NB4 (cell line): ENCODE measurements around the gene FAM53B.

Source experiments
- MYC ChIP-seq: IDR thresholded peaks from 2 replicates; pipeline ENCODE4 v1.6.1; 2011; ENCODE audit warnings: low read depth, low read length
- POLR2A ChIP-seq: IDR thresholded peaks from 2 replicates; pipeline ENCODE4 v1.6.1; 2011; ENCODE audit warnings: mild to moderate bottlenecking; ENCODE audit not compliant: insufficient read length; ENCODE audit errors: extremely low read depth

- no peak for TF ChIP-seq MYC
- no peak for TF ChIP-seq POLR2A
These were observed 112.1 kb downstream of the FAM53B start for GRCh38 chr10:124632064-124632531.
